ENCODE measurements around the gene TMEFF2.

GRCh38 chr2:191977754-191978153 lies 217.0 kb downstream of the TMEFF2 start:
- TF ChIP-seq CTCF (IDR thresholded peaks at IDR 0.05; ENCODE audit: control extremely low read depth in 1 of 3, insufficient read depth in 1 of 3, low read depth in 1 of 3, low read length in 3 of 3) (no peak), GTF2F1 (IDR thresholded peaks at IDR 0.05; ENCODE audit: borderline replicate concordance, low read depth, low read length) (no peak), EP300 (IDR thresholded peaks at IDR 0.05; ENCODE audit: borderline replicate concordance in 1 of 2, low read depth in 2 of 2, low read length in 2 of 2) (no peak)

All from H1 (cell line).